Measurements from ENCODE around the gene ZNF708. TPM values are rescaled to one million over a fixed set of nuclear protein-coding genes. Genes with fewer than 3 reads are reported as not detected.

ZNF708 gene
- total and polyA plus RNA-seq, 2 of the 8 experiments (the other 6 are each of a cell fraction or from before 2014, with no cell fraction given) = 4.1 to 40.0 TPM

DNA sequence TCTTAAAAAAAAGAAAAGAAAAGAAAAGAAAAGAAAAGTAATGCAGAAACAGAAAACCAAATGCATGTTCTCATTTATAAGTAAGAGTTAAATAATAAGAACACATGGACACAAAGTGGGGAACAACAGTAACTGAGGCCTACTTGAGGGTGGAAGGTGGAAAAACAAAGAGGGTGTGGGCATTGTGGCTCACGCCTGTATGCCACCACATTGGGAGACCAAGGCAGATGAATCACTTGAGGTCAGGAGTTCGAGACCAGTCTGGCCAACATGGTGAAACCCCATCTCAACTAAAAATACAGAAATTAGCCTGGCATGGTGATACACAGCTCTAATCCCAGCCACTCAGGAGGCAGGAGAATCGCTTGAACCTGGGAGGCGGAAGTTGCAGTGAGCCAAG lies 8.1 kb downstream of the ZNF708 start:
- TF ChIP-seq TBP (IDR thresholded peaks at IDR 0.05; ENCODE audit: low read depth, low read length) (no peak), SIX5 (IDR thresholded peaks at IDR 0.05; ENCODE audit: low read depth, low read length) (no peak), GABPA (IDR thresholded peaks at IDR 0.05; ENCODE audit: borderline replicate concordance, insufficient read depth, low read length) (no peak), POLR2A (IDR thresholded peaks at IDR 0.05; ENCODE audit: control extremely low read depth in 1 of 2, low read depth in 2 of 2, low read length in 2 of 2) (no peak), CTBP2 (IDR thresholded peaks at IDR 0.05; ENCODE audit: borderline replicate concordance, insufficient read depth, insufficient read length, low read length) (no peak), PHF8 (conservative IDR thresholded peaks at IDR 0.05; ENCODE audit: low read depth, low read length) (no peak), RFX5 (IDR thresholded peaks at IDR 0.05; ENCODE audit: borderline replicate concordance, low read depth, low read length) (no peak), ZNF274 (IDR thresholded peaks at IDR 0.05; ENCODE audit: borderline replicate concordance, extremely low read depth, low read length) (no peak), RXRA (IDR thresholded peaks at IDR 0.05; ENCODE audit: insufficient read depth, low read depth, low read length) (no peak), BCL11A (IDR thresholded peaks at IDR 0.05; ENCODE audit: low read depth in 2 of 2, low read length in 2 of 2) (no peak)
- TF ChIP-seq, protein P1, sequence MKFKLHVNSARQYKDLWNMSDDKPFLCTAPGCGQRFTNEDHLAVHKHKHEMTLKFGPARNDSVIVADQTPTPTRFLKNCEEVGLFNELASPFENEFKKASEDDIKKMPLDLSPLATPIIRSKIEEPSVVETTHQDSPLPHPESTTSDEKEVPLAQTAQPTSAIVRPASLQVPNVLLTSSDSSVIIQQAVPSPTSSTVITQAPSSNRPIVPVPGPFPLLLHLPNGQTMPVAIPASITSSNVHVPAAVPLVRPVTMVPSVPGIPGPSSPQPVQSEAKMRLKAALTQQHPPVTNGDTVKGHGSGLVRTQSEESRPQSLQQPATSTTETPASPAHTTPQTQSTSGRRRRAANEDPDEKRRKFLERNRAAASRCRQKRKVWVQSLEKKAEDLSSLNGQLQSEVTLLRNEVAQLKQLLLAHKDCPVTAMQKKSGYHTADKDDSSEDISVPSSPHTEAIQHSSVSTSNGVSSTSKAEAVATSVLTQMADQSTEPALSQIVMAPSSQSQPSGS (IDR thresholded peaks at IDR 0.05; ENCODE audit: low read length) = no peak
- H2BK15ac ChIP-seq (ENCODE audit: low read length) = no peak overlapping the region
- ChIA-PET POLR2A (ENCODE audit: partially characterized antibody) (interaction anchor here (1.0 to 2.4 kb wide), 2 partner anchors 8 to 9 kb away, joined by 3 to 10 read pairs; partner anchors contain the start of gene ZNF708), CTCF (ENCODE audit: partially characterized antibody) (no interaction called here)
- H3K56ac ChIP-seq (replicated peaks; ENCODE audit: insufficient read length, low read depth, low read length) = no peak overlapping the region
- peaks cover 0 to 15% of the 10 kb centered on the region in 2 experiments for H4K20me1 ChIP-seq (replicated peaks in 1 of 2; ENCODE audit: control insufficient read depth in 1 of 2, insufficient read depth in 2 of 2, low read length in 2 of 2)
- H3K27ac ChIP-seq (ENCODE audit: low read depth, low read length) = no peak overlapping the region
- peaks cover 8% of the 10 kb centered on the region for H3K79me1 ChIP-seq (ENCODE audit: low read depth, low read length)
- no peak overlapping the region for H3K4me2 ChIP-seq (ENCODE audit: insufficient read depth in 1 of 2, low read depth in 2 of 2, low read length in 2 of 2)
- no peak overlapping the region for H2AK5ac ChIP-seq (ENCODE audit: low read depth, low read length)
- no peak overlapping the region for H4K91ac ChIP-seq (replicated peaks; ENCODE audit: insufficient read length, low read length)
- H3K27me3 ChIP-seq (replicated peaks in 1 of 4; ENCODE audit: control insufficient read depth in 3 of 4, extremely low read depth in 1 of 4, insufficient read depth in 3 of 4, low read length in 3 of 4) = no peaks in the 10 kb centered on the region; a peak in 1 of 7 replicates
- H3K4ac ChIP-seq (replicated peaks; ENCODE audit: insufficient read length, low read depth, low read length) = no peak overlapping the region
- H2BK20ac ChIP-seq (ENCODE audit: low read length) = no peak overlapping the region
- H3K79me2 ChIP-seq (ENCODE audit: control insufficient read depth in 1 of 2, insufficient read depth in 2 of 2, low read length in 2 of 2) = peaks cover 3 to 95% of the 10 kb centered on the region in 2 experiments; a peak in 3 of 4 replicates
- DNase-seq (ENCODE audit: low read depth in 1 of 2, low spot score in 2 of 2) = no peak
- no peak overlapping the region for H2BK12ac ChIP-seq (ENCODE audit: low read depth, low read length)
- H3K36me3 ChIP-seq (ENCODE audit: control insufficient read depth in 2 of 4, insufficient read depth in 4 of 4, low read length in 3 of 4) = peaks cover 0 to 5% (median 2%) of the 10 kb centered on the region in 4 experiments; a peak in 2 of 8 replicates
- H3K18ac ChIP-seq (ENCODE audit: extremely low read depth, low read length) = no peak overlapping the region
- peaks cover 0 to 9% (median 4%) of the 10 kb centered on the region in 4 experiments; a peak in 4 of 7 replicates for H3K4me1 ChIP-seq (replicated peaks in 1 of 4; ENCODE audit: control insufficient read depth in 3 of 4, insufficient read depth in 4 of 4, low read length in 3 of 4)
- H3K4me3 ChIP-seq (ENCODE audit: extremely low read depth in 1 of 4, insufficient read depth in 2 of 4, low read depth in 3 of 4, low read length in 4 of 4) = no peak overlapping the region
- no peaks in the 10 kb centered on the region for H3K23me2 ChIP-seq (ENCODE audit: low read depth, low read length)
- no peak overlapping the region for H3K23ac ChIP-seq (ENCODE audit: insufficient read length)
- H2AFZ ChIP-seq (ENCODE audit: low read length) = no peak overlapping the region
- 0 out of 4 replicates have a peak, but pooled peaks cover 0 to 2% of the 10 kb centered on the region in 2 experiments for H3K9me3 ChIP-seq (ENCODE audit: insufficient read depth in 2 of 2, low read depth in 1 of 2, low read length in 1 of 2)
- H3K9ac ChIP-seq (replicated peaks in 1 of 4; ENCODE audit: extremely low read depth in 1 of 4, low read depth in 3 of 4, low read length in 3 of 4) = no peak overlapping the region
- no peak for FAIRE-seq
- no peak overlapping the region for H2BK120ac ChIP-seq (replicated peaks; ENCODE audit: low read depth, low read length)
- no peak overlapping the region for H4K8ac ChIP-seq (ENCODE audit: extremely low read depth, insufficient read depth, low read length)
- no peak overlapping the region for H3K14ac ChIP-seq (ENCODE audit: insufficient read length)
- no peak overlapping the region for H2BK5ac ChIP-seq (ENCODE audit: low read depth, low read length)
- 83% methylated on average over 4 of the region's 4 CpGs; no CpG with 5 or more reads in 1 of the 2 experiments for WGBS, 2 experiments (ENCODE audit: extremely low coverage in 1 of 2, insufficient coverage in 1 of 2, insufficient read length in 1 of 2, insufficient replicate concordance in 2 of 2, low coverage in 1 of 2, low lambda C conversion rate in 2 of 2, missing lambda C conversion rate in 1 of 2)
- no peak overlapping the region for H4K5ac ChIP-seq (ENCODE audit: insufficient read length, low read depth, low read length)
